OCI-LY3 (cell line): ENCODE results near the gene COL24A1.

ENCODE experiments used
- H2AFZ ChIP-seq: fragments of 200-600, 300-600 bp; shearing (Covaris generic); 2 replicates; pipeline ENCODE4 v1.6.0; 2014; ENCODE audit warnings: antibody characterized with exemption, low read depth, low read length
- H3K27ac ChIP-seq: fragments of 200-600, 300-600 bp; sonication (generic); 2 replicates; pipeline ENCODE4 v1.5.1; 2014; ENCODE audit warnings: mild to moderate bottlenecking, low read length, moderate library complexity, mixed read lengths
- H3K27me3 ChIP-seq: fragments of 200-600, 300-600 bp; sonication (generic); 2 replicates; pipeline ENCODE4 v1.6.1; 2014; ENCODE audit warnings: low read depth, low read length, mixed read lengths
- H3K36me3 ChIP-seq: fragments of 200-600, 300-600 bp; sonication (generic); replicated peaks from 2 replicates; pipeline ENCODE3; 2014; ENCODE audit warnings: low read depth, low read length, mixed read lengths
- H3K4me1 ChIP-seq: fragments of 300-600, 200-600 bp; sonication (generic); 2 replicates; pipeline ENCODE4 v1.6.1; 2014; ENCODE audit warnings: low read length, mixed read lengths
- H3K4me2 ChIP-seq: fragments of 200-600, 300-600 bp; sonication (generic); 2 replicates; pipeline ENCODE4 v1.6.1; 2014; ENCODE audit warnings: low read length, mixed read lengths
- H3K4me3 ChIP-seq: fragments of 300-600, 200-600 bp; sonication (generic); 2 replicates; pipeline ENCODE4 v1.5.1; 2014; ENCODE audit warnings: antibody characterized with exemption, mild to moderate bottlenecking, low read length, moderate library complexity
- H3K79me2 ChIP-seq: fragments of 300-600, 200-600 bp; shearing (Covaris generic); 2 replicates; pipeline ENCODE4 v1.6.1; 2014; ENCODE audit warnings: mild to moderate bottlenecking, low read length, mixed read lengths
- H3K9ac ChIP-seq: fragments of 300-600, 200-600 bp; shearing (Covaris generic); 2 replicates; pipeline ENCODE4 v1.6.0; 2014; ENCODE audit warnings: mild to moderate bottlenecking, low read length, moderate library complexity
- H3K9me3 ChIP-seq: fragments of 200-600, 300-600 bp; shearing (Covaris generic); 2 replicates; pipeline ENCODE4 v1.6.1; 2014; ENCODE audit warnings: low read length, mixed read lengths; ENCODE audit not compliant: insufficient read depth
- H4K20me1 ChIP-seq: fragments of 200-600, 300-600 bp; sonication (generic); 2 replicates; pipeline ENCODE4 v1.6.1; 2016; ENCODE audit warnings: low read length, mixed read lengths; ENCODE audit not compliant: insufficient read depth
- CTCF ChIP-seq: fragments of 200-600, 300-600 bp; sonication (generic); IDR thresholded peaks from 2 replicates; pipeline ENCODE4 v1.5.1; 2014; ENCODE audit warnings: antibody characterized with exemption, low read length, low read depth
- EZH2phosphoT487 ChIP-seq: fragments of 200-600 bp; shearing (Covaris generic); IDR thresholded peaks from 2 replicates; pipeline ENCODE4 v1.6.1; 2018; ENCODE audit warnings: antibody characterized with exemption, mixed run types, low read depth

COL24A1 gene

GRCh38 chr1:86192417-86192816 is 35.8 kb upstream of the COL24A1 start:
- no peaks in the 10 kb centered on the region for H4K20me1 ChIP-seq
- no peak for TF ChIP-seq EZH2phosphoT487
- no peak for TF ChIP-seq CTCF
- no peak overlapping the region for H3K9ac ChIP-seq
- no peaks in the 10 kb centered on the region for H3K36me3 ChIP-seq
- H3K4me2 ChIP-seq: no peak overlapping the region
- no peaks in the 10 kb centered on the region for H3K4me1 ChIP-seq
- no peak overlapping the region for H3K4me3 ChIP-seq
- no peak overlapping the region for H2AFZ ChIP-seq
- no peaks in the 10 kb centered on the region for H3K79me2 ChIP-seq
- no peak overlapping the region for H3K27ac ChIP-seq
- H3K9me3 ChIP-seq: no peaks in the 10 kb centered on the region
- H3K27me3 ChIP-seq: no peaks in the 10 kb centered on the region

GRCh38 chr1:86191958-86192357 is 35.4 kb upstream of the COL24A1 start:
- no peaks in the 10 kb centered on the region for H3K27me3 ChIP-seq
- no peaks in the 10 kb centered on the region for H4K20me1 ChIP-seq
- no peak overlapping the region for H3K4me2 ChIP-seq
- no peak for TF ChIP-seq CTCF
- no peak for TF ChIP-seq EZH2phosphoT487
- H2AFZ ChIP-seq: no peak overlapping the region
- H3K4me1 ChIP-seq: no peaks in the 10 kb centered on the region
- no peak overlapping the region for H3K4me3 ChIP-seq
- H3K9ac ChIP-seq: no peak overlapping the region
- H3K79me2 ChIP-seq: no peaks in the 10 kb centered on the region
- H3K27ac ChIP-seq: no peak overlapping the region
- no peaks in the 10 kb centered on the region for H3K9me3 ChIP-seq
- no peaks in the 10 kb centered on the region for H3K36me3 ChIP-seq

- Histone ChIP-seq H2AFZ (no peak overlapping the region), H3K4me2 (no peak overlapping the region), H3K9me3 (no peaks in the 10 kb centered on the region), H3K4me3 (no peak overlapping the region), H3K4me1 (no peaks in the 10 kb centered on the region), H3K79me2 (no peaks in the 10 kb centered on the region), H3K9ac (no peak overlapping the region), H3K27me3 (no peaks in the 10 kb centered on the region), H3K27ac (no peak overlapping the region), H3K36me3 (no peaks in the 10 kb centered on the region), H4K20me1 (no peaks in the 10 kb centered on the region)
- TF ChIP-seq CTCF: no peak
- TF ChIP-seq EZH2phosphoT487: no peak
These were observed 34.3 kb upstream of the COL24A1 start for GRCh38 chr1:86190873-86191272.

- H3K27me3 ChIP-seq: no peaks in the 10 kb centered on the region
- H3K4me1 ChIP-seq: no peaks in the 10 kb centered on the region
- no peak overlapping the region for H3K27ac ChIP-seq
- no peaks in the 10 kb centered on the region for H3K36me3 ChIP-seq
- no peaks in the 10 kb centered on the region for H4K20me1 ChIP-seq
- no peak overlapping the region for H2AFZ ChIP-seq
- H3K4me2 ChIP-seq: no peak overlapping the region
- H3K9me3 ChIP-seq: no peaks in the 10 kb centered on the region
- TF ChIP-seq EZH2phosphoT487 (no peak), CTCF (no peak)
- H3K79me2 ChIP-seq: no peaks in the 10 kb centered on the region
- no peak overlapping the region for H3K9ac ChIP-seq
- no peak overlapping the region for H3K4me3 ChIP-seq
These were observed 27.9 kb upstream of the COL24A1 start for GRCh38 chr1:86184426-86184825.
